Measurements from ENCODE around the gene RTN4.

DNA sequence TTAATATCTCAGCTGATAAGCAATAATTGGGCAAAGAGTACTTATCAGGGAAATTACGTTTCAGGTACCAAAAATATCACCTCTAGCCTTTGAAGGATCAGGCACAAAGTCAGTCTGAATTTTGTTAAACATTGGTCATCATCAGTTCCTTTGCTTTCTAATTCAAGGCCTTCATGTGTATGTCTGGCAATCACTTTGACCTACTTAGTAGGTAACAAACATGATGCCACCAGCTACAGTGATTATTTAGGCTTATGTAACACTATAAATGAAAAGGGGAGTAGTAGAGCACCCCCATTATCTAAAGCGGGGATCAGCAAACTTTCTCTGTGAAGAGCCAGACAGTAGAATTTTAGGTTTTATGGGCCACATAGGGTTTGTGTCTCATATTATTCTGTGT lies 75.1 kb downstream of the RTN4 start:
- TF ChIP-seq, protein P1, sequence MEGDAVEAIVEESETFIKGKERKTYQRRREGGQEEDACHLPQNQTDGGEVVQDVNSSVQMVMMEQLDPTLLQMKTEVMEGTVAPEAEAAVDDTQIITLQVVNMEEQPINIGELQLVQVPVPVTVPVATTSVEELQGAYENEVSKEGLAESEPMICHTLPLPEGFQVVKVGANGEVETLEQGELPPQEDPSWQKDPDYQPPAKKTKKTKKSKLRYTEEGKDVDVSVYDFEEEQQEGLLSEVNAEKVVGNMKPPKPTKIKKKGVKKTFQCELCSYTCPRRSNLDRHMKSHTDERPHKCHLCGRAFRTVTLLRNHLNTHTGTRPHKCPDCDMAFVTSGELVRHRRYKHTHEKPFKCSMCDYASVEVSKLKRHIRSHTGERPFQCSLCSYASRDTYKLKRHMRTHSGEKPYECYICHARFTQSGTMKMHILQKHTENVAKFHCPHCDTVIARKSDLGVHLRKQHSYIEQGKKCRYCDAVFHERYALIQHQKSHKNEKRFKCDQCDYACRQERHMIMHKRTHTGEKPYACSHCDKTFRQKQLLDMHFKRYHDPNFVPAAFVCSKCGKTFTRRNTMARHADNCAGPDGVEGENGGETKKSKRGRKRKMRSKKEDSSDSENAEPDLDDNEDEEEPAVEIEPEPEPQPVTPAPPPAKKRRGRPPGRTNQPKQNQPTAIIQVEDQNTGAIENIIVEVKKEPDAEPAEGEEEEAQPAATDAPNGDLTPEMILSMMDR (IDR thresholded peaks at IDR 0.05; ENCODE audit: low read length): no peak
- no peak for TF ChIP-seq EZH2 (IDR thresholded peaks at IDR 0.05; ENCODE audit: borderline replicate concordance, low read length)
